ENCODE data around the gene RAI14.

DNA sequence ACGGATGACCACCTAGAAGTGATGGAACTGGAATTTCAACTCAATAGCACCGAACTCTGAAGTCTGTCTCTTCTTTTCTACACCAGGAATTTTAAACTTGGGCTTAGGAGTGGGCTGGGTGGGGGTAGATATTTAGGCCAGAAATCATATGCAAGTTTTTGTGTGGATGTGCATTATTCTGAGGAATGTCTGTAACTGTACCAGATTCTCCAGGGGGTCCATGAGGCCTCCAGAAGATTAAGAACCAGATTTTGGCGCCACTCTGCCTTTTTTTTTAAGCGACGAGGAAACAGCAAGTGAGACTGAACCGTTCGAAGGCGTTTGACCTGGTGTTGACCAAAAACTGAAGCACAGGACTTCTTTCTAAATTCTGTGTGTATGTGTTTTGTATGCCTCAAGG, 94.1 kb downstream of the RAI14 start:
- TF ChIP-seq, protein P1, sequence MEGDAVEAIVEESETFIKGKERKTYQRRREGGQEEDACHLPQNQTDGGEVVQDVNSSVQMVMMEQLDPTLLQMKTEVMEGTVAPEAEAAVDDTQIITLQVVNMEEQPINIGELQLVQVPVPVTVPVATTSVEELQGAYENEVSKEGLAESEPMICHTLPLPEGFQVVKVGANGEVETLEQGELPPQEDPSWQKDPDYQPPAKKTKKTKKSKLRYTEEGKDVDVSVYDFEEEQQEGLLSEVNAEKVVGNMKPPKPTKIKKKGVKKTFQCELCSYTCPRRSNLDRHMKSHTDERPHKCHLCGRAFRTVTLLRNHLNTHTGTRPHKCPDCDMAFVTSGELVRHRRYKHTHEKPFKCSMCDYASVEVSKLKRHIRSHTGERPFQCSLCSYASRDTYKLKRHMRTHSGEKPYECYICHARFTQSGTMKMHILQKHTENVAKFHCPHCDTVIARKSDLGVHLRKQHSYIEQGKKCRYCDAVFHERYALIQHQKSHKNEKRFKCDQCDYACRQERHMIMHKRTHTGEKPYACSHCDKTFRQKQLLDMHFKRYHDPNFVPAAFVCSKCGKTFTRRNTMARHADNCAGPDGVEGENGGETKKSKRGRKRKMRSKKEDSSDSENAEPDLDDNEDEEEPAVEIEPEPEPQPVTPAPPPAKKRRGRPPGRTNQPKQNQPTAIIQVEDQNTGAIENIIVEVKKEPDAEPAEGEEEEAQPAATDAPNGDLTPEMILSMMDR (conservative IDR thresholded peaks at IDR 0.05; ENCODE audit: low read depth, low read length), result no peak
- no peak for TF ChIP-seq EZH2 (IDR thresholded peaks at IDR 0.05; ENCODE audit: borderline replicate concordance, low read depth, low read length, poor library complexity, severe bottlenecking)

Measured in A673 (cell line).